ENCODE measurements around the gene UNC13D. TPM values are rescaled to one million over a fixed set of nuclear protein-coding genes. Genes with fewer than 3 reads are reported as not detected.

UNC13D gene
- total RNA-seq, 4 donors from 2014 or later = 5.0 to 9.1 (median 7.6) TPM

- DNase-seq (ENCODE audit: low spot score in 2 of 2) = no peak
- H3K4me3 ChIP-seq (ENCODE audit: low read depth, poor library complexity, severe bottlenecking) = no peak overlapping the region
- TF ChIP-seq POLR2A (IDR thresholded peaks at IDR 0.05) = no peak
- intact Hi-C loops (cut with DNase I; ENCODE audit: low total_unique reads) = no loop called here
- WGBS, 2 donors = 93 to 94% methylated on average over 16 of the region's 16 CpGs
These were observed 25.8 kb downstream of the UNC13D start for GRCh38 chr17:75818326-75818885.

- intact Hi-C loops (cut with DNase I; ENCODE audit: low total_unique reads) = no loop called here
- no peak for DNase-seq (ENCODE audit: low spot score in 2 of 2)
- no peak overlapping the region for H3K4me3 ChIP-seq (ENCODE audit: low read depth, poor library complexity, severe bottlenecking)
- TF ChIP-seq POLR2A (IDR thresholded peaks at IDR 0.05) = no peak
- no peak for TF ChIP-seq CTCF (IDR thresholded peaks at IDR 0.05)
- WGBS, 2 donors = 86 to 91% methylated on average over 6 of the region's 6 CpGs
These were observed 26.6 kb downstream of the UNC13D start for GRCh38 chr17:75817571-75817970.

GRCh38 chr17:75816693-75817092 is 27.5 kb downstream of the UNC13D start:
- 86 to 96% methylated on average over 7 to 8 of the region's 9 CpGs for WGBS, 2 donors

GRCh38 chr17:75815399-75815798 is 28.8 kb downstream of the UNC13D start:
- no peak for DNase-seq (ENCODE audit: low spot score in 2 of 2)
- H3K4me3 ChIP-seq (ENCODE audit: low read depth, poor library complexity, severe bottlenecking) = no peak overlapping the region
- 88 to 90% methylated on average over 3 of the region's 3 CpGs for WGBS, 2 donors
- intact Hi-C loops (cut with DNase I; ENCODE audit: low total_unique reads) = no loop called here
- TF ChIP-seq CTCF (IDR thresholded peaks at IDR 0.05) (no peak), POLR2A (IDR thresholded peaks at IDR 0.05) (no peak)

More at GRCh38 chr17:75816693-75817092, 27.5 kb downstream of the UNC13D start:
- intact Hi-C loops (cut with DNase I; ENCODE audit: low total_unique reads) = no loop called here
- H3K4me3 ChIP-seq (ENCODE audit: low read depth, poor library complexity, severe bottlenecking) = no peak overlapping the region
- no peak for TF ChIP-seq CTCF (IDR thresholded peaks at IDR 0.05)
- no peak for TF ChIP-seq POLR2A (IDR thresholded peaks at IDR 0.05)
- no peak for DNase-seq (ENCODE audit: low spot score in 2 of 2)

- H3K4me3 ChIP-seq (ENCODE audit: low read depth, poor library complexity, severe bottlenecking) = no peak overlapping the region
- TF ChIP-seq CTCF (IDR thresholded peaks at IDR 0.05) (no peak), POLR2A (IDR thresholded peaks at IDR 0.05) (no peak)
- 49 to 61% methylated on average over 10 to 13 of the region's 13 CpGs for WGBS, 2 donors
- no peak for DNase-seq (ENCODE audit: low spot score in 2 of 2)
- intact Hi-C loops (cut with DNase I; ENCODE audit: low total_unique reads) = no loop called here
These were observed 29.3 kb downstream of the UNC13D start for GRCh38 chr17:75814900-75815373.

GRCh38 chr17:75814021-75814395 is 30.2 kb downstream of the UNC13D start:
- intact Hi-C loops (cut with DNase I; ENCODE audit: low total_unique reads) = no loop called here
- 90 to 96% methylated on average over 6 of the region's 6 CpGs for WGBS, 2 donors
- no peak for DNase-seq (ENCODE audit: low spot score in 2 of 2)
- no peak overlapping the region for H3K4me3 ChIP-seq (ENCODE audit: low read depth, poor library complexity, severe bottlenecking)
- TF ChIP-seq CTCF (IDR thresholded peaks at IDR 0.05) = no peak
- TF ChIP-seq POLR2A (IDR thresholded peaks at IDR 0.05) = no peak
